Erythroblast (primary cell): ENCODE data around the gene SSX2IP.

Experiments used
- GATA1 ChIP-seq: IDR thresholded peaks from 2 replicates; pipeline ENCODE4 v1.6.1; 2011; ENCODE audit warnings: low read depth, mild to moderate bottlenecking, control low read depth, low read length, moderate library complexity
- POLR2A ChIP-seq: IDR thresholded peaks from 2 replicates; pipeline ENCODE4 v1.6.1; 2011; ENCODE audit warnings: mild to moderate bottlenecking, low read length

DNA sequence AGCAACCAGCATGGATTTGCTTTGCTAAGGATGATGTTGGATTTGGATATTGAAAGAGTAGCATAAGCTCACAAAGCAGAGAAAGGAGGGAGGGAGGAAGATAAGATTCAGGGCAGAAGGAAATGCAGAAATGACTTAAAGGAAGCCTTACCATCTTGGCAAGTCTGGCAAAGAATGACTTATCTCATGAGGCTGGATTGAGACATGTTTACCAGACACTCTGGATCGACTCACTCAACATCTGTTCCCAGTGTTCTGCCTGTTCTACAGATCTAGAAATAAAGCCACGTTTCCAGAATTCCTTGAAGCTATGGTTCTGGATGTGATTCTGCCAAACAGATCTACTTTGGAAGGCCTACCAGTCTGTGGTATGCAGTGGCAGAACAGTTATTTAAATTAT is 77.2 kb downstream of the SSX2IP start:
- TF ChIP-seq POLR2A (no peak), GATA1 (no peak)
